Nephron (organoid): ENCODE data around the gene ERBB4.

ENCODE experiments used
- H3K27ac Mint-ChIP-seq, 3 experiments: 2 replicates each; pipeline ENCODE4 v1.8.0; 2020; ENCODE audit warnings: mixed read lengths in 3 of 3, mild to moderate bottlenecking in 2 of 3, moderate library complexity in 1 of 3
- H3K27me3 Mint-ChIP-seq: 2 replicates; pipeline ENCODE4 v1.8.0; 2021; ENCODE audit warnings: low read depth, mild to moderate bottlenecking, moderate library complexity, mixed read lengths
- H3K36me3 Mint-ChIP-seq: 2 replicates; pipeline ENCODE4 v1.8.0; 2020; ENCODE audit warnings: low read depth, mixed read lengths
- H3K4me1 Mint-ChIP-seq: 2 replicates; pipeline ENCODE4 v1.8.0; 2020; ENCODE audit warnings: mixed read lengths
- H3K4me3 Mint-ChIP-seq, 3 experiments: 2 replicates each; pipeline ENCODE4 v1.8.0; 2020; ENCODE audit warnings: mild to moderate bottlenecking in 3 of 3, mixed read lengths in 3 of 3, moderate library complexity in 2 of 3
- H3K9me3 Mint-ChIP-seq: 2 replicates; pipeline ENCODE4 v1.8.0; 2020; ENCODE audit warnings: mixed read lengths
- TF ChIP-seq, protein P1 (sequence below), 3 experiments: fragments of 200-600 bp; sonication (generic); IDR thresholded peaks; one replicate each; pipeline ENCODE4 v1.5.0; 2021; ENCODE audit warnings: antibody characterized with exemption in 3 of 3; ENCODE audit not compliant: unreplicated experiment in 3 of 3

Gene ERBB4

DNA sequence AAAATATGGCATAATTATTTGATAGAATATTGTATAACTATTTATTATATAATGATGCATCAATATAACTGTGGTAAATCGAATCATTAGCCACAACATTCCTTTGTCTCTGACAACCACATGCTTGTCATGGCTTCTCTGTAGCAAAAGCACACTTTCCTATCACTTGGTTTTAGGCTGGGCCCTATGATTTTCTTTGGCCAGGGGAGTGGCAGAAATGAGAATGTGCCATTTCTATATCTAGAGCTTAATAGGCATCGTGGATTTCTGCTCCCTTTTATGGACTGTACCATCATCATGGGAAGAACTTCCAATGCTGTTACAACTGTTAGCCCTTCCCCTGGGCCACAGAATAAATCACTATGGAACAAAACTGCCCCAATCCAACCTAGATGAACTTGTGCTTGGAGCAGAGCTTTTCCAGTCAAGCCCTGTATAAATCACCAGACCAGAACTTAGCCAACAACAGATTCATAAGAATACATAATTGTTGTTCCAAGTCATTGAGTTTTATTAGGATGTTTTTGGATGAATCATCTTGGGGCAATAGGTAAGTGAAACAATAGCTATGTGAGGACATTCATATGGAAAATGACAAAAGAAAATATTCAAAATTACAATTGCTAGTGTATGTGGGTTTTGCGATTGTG, 715.8 kb downstream of the ERBB4 start:
- Mint-ChIP-seq H3K27ac (no peak overlapping the region), H3K4me1 (no peaks in the 10 kb centered on the region), H3K4me3 (no peak overlapping the region), H3K27me3 (no peaks in the 10 kb centered on the region), H3K9me3 (peaks cover 6% of the 10 kb centered on the region), H3K36me3 (no peaks in the 10 kb centered on the region)
- TF ChIP-seq, protein P1, sequence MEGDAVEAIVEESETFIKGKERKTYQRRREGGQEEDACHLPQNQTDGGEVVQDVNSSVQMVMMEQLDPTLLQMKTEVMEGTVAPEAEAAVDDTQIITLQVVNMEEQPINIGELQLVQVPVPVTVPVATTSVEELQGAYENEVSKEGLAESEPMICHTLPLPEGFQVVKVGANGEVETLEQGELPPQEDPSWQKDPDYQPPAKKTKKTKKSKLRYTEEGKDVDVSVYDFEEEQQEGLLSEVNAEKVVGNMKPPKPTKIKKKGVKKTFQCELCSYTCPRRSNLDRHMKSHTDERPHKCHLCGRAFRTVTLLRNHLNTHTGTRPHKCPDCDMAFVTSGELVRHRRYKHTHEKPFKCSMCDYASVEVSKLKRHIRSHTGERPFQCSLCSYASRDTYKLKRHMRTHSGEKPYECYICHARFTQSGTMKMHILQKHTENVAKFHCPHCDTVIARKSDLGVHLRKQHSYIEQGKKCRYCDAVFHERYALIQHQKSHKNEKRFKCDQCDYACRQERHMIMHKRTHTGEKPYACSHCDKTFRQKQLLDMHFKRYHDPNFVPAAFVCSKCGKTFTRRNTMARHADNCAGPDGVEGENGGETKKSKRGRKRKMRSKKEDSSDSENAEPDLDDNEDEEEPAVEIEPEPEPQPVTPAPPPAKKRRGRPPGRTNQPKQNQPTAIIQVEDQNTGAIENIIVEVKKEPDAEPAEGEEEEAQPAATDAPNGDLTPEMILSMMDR (IDR thresholded peaks at IDR 0.05; ENCODE audit: unreplicated experiment in 3 of 3), result no peak

DNA sequence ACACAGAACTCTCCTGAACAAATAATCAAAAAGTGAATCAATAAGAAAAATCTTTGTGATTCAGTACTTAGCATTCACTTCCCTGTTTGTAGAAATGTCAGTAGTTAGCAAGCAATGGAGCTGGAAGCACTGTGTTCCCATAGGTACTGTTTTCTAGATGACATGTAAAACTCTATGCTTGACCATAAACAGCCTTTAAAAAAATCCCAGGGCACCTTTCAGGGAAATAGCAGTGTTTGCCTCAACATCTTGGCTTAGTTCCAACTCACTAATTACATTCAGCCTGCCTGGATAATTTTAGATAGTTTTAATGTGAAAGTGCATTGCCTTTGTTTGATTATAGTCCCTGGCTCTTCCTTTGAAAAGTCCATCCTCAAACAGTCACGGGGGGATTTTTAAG, 721.8 kb downstream of the ERBB4 start:
- Mint-ChIP-seq H3K27me3 (no peaks in the 10 kb centered on the region), H3K4me1 (no peaks in the 10 kb centered on the region), H3K36me3 (peaks cover under 1% of the 10 kb centered on the region), H3K27ac (no peak overlapping the region), H3K4me3 (no peak overlapping the region), H3K9me3 (peaks cover 6% of the 10 kb centered on the region)
- TF ChIP-seq, protein P1 (IDR thresholded peaks at IDR 0.05; ENCODE audit: unreplicated experiment in 3 of 3), result no peak

DNA sequence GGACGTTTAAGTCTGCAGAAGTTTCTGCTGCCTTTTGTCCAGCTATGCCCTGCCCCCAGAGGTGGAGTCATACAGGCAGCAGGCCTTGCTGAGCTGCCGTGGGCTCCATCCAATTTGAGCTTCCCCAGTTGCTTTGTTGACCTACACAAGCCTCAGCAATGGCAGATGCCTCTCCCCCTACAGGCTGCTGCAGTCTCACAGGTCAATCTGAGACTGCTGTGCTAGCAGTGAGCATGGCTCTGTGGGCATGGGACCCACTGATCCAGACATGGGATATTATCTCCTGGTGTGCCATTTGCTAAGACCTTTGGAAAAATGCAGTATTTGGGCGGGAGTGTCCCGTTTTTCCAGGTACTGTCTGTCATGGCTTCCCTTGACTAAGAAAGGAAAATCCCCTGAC, 726.0 kb downstream of the ERBB4 start:
- Mint-ChIP-seq H3K36me3 (peaks cover 4% of the 10 kb centered on the region), H3K9me3 (peaks cover 2% of the 10 kb centered on the region), H3K27ac (no peak overlapping the region), H3K4me1 (no peaks in the 10 kb centered on the region), H3K27me3 (peaks cover 4% of the 10 kb centered on the region), H3K4me3 (no peak overlapping the region)
- TF ChIP-seq, protein P1 (IDR thresholded peaks at IDR 0.05; ENCODE audit: unreplicated experiment in 3 of 3), result no peak

DNA sequence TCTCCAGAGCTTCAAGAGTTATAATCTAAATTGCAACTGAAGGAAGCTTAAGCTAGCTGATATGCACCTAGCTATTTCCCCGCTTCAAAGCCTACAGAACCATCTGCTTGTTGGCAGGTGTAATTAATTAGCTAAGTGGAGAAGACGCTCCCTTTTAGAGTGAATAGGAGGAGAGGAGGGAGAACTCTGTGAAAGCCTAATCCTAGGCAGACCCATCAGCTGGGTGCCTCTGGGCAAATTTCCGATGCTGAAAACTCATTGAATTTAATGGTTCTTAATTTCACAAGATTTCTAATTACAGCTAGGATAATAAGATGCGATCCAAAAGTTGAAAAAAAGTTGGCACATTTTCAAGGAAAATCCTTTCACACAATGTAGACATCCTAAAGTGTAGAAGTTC, 735.9 kb downstream of the ERBB4 start:
- TF ChIP-seq, protein P1 (IDR thresholded peaks at IDR 0.05; ENCODE audit: unreplicated experiment in 3 of 3), result no peak
- Mint-ChIP-seq H3K9me3 (no peaks in the 10 kb centered on the region), H3K4me3 (no peak overlapping the region)

DNA sequence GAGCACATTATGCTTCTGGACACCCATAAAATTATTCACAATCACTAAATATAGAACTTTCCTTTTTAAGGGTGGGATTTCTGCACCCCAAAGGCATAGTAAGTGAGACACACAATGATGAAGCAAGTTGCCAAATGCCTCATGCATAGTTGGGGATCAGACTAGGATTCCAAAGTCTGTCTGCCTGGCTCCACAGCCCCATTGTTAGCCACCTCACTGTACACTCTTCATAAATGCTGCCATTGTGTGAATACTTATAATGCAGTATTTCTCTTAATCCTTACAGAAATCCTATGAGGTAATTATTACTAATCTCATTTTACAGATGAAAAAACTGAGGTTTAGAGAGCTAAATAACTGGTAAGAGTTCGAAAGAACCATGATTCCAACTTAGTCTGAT, 738.6 kb downstream of the ERBB4 start:
- no peaks in the 10 kb centered on the region for H3K9me3 Mint-ChIP-seq
- TF ChIP-seq, protein P1 (IDR thresholded peaks at IDR 0.05; ENCODE audit: unreplicated experiment in 3 of 3), result no peak

More for the DNA sequence above, 735.9 kb downstream of the ERBB4 start:
- no peaks in the 10 kb centered on the region for H3K27me3 Mint-ChIP-seq
- no peak overlapping the region for H3K27ac Mint-ChIP-seq
- no peaks in the 10 kb centered on the region for H3K36me3 Mint-ChIP-seq
- H3K4me1 Mint-ChIP-seq, result no peaks in the 10 kb centered on the region

DNA sequence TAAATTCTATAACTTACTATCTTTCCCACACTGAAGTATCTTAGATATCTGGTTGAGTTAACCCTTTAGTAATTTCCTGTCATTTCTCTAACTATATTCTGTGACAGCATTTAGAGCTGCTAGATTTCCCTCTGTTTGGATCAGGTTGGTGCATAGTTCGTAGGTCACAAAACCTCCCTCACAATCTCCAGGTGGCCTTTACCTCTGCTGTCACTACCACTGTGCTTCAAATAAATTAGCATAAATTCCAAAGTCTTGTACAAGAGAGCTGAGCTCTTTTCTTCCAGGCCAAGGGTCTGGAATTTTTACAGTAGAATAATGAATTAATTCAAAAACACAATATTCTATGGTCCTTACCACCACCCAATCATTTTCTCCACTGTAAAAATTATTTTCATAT, 739.7 kb downstream of the ERBB4 start:
- Mint-ChIP-seq H3K27me3 (no peaks in the 10 kb centered on the region), H3K4me1 (no peaks in the 10 kb centered on the region), H3K9me3 (no peaks in the 10 kb centered on the region), H3K4me3 (no peak overlapping the region), H3K27ac (no peak overlapping the region), H3K36me3 (no peaks in the 10 kb centered on the region)
- TF ChIP-seq, protein P1 (IDR thresholded peaks at IDR 0.05; ENCODE audit: unreplicated experiment in 3 of 3), result no peak

More for the DNA sequence above, 738.6 kb downstream of the ERBB4 start:
- H3K4me3 Mint-ChIP-seq, result no peak overlapping the region
- no peaks in the 10 kb centered on the region for H3K36me3 Mint-ChIP-seq
- H3K4me1 Mint-ChIP-seq, result no peaks in the 10 kb centered on the region
- H3K27me3 Mint-ChIP-seq, result no peaks in the 10 kb centered on the region
- H3K27ac Mint-ChIP-seq, result no peak overlapping the region
